Measurements from ENCODE around the gene RPSA. TPM values are rescaled to one million over a fixed set of nuclear protein-coding genes. Genes with fewer than 3 reads are reported as not detected.

Gene RPSA
- total RNA-seq, 1 experiment from 2014 or later: 2,455 TPM

DNA sequence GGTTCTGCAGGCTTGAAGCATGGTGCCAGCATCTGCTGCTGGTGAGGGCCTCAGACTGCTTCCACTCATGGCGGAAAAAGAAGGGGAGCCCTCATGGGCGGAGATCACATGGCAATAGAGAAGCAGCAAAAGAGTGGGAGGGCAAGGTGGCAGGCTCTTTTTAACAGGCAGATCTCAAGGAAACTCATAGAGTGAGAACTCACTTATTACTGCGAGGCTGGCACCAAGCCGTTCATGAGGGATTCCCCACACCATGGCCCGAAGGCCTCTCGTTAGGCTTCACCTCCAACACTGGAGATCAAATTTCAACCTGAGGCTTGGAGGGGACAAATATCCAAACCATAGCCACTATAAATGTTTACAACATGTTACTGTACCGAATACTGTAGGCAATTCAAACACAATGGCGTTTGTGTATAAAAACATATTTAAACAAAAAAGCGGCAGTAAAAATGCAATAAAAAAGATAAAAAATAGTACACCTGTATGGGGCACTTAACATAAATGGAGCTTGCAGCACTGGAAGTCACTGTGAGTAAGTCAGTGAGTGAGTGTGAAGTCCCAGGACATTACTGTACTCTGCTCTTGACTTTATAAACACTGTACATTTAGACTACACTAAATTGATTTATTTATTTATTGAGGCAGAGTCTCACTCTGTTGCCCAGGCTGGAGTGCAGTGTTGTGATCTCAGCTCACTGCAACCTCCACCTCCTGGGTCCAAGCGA is 42.1 kb downstream of the RPSA start:
- POLR2A ChIA-PET: no interaction called here
- no peak for TF ChIP-seq ZNF423 (CRISPR knock-in tag; IDR thresholded peaks at IDR 0.05)
- TF ChIP-seq IRF2 (CRISPR knock-in tag; IDR thresholded peaks at IDR 0.05; ENCODE audit: borderline replicate concordance, low read depth): no peak
- TF ChIP-seq ZSCAN18 (CRISPR knock-in tag; IDR thresholded peaks at IDR 0.05): no peak
- TF ChIP-seq CDX4 (CRISPR knock-in tag; IDR thresholded peaks at IDR 0.05; ENCODE audit: borderline replicate concordance): no peak
- no peak for TF ChIP-seq STAT6 (CRISPR knock-in tag; conservative IDR thresholded peaks at IDR 0.05; ENCODE audit: low read depth)
- TF ChIP-seq HMGA2 (CRISPR knock-in tag; IDR thresholded peaks at IDR 0.05): no peak
- no peak for TF ChIP-seq IRF1 (CRISPR knock-in tag; IDR thresholded peaks at IDR 0.05)
- no peak for TF ChIP-seq JAZF1 (CRISPR knock-in tag; IDR thresholded peaks at IDR 0.05)
- no peak for TF ChIP-seq SMAD4 (CRISPR knock-in tag; IDR thresholded peaks at IDR 0.05)
- TF ChIP-seq ELF4 (CRISPR knock-in tag; IDR thresholded peaks at IDR 0.05; ENCODE audit: low read depth): no peak
- TF ChIP-seq NR3C1 (CRISPR knock-in tag; conservative IDR thresholded peaks at IDR 0.05; ENCODE audit: low read depth): no peak
- TF ChIP-seq GRHL2 (CRISPR knock-in tag; IDR thresholded peaks at IDR 0.05; ENCODE audit: insufficient replicate concordance, severe bottlenecking): no peak
- no peak for TF ChIP-seq MAX (CRISPR knock-in tag; IDR thresholded peaks at IDR 0.05)
- DNase-seq (ENCODE audit: low spot score) (no peak), ATAC-seq (no peak)
- Mint-ChIP-seq H3K4me3 (no peak overlapping the region), H3K27ac (no peak overlapping the region), H3K4me1 (peaks cover 12% of the 10 kb centered on the region), H3K36me3 (no peaks in the 10 kb centered on the region), H3K27me3 (ENCODE audit: low read depth) (no peaks in the 10 kb centered on the region), H3K9me3 (peaks cover 4% of the 10 kb centered on the region)
- CTCF ChIA-PET: interaction anchor here (1.0 to 2.9 kb wide), 9 partner anchors 9 to 128 kb away, joined by 3 to 54 read pairs (median 5); partner anchors contain the start of gene MOBP

GRCh38 chr3:39449796-39450195 is 43.3 kb downstream of the RPSA start:
- POLR2A ChIA-PET: no interaction called here
- H3K4me1 Mint-ChIP-seq: peaks cover 10% of the 10 kb centered on the region
- ATAC-seq (no peak), DNase-seq (ENCODE audit: low spot score) (no peak)
- peaks cover 4% of the 10 kb centered on the region for H3K9me3 Mint-ChIP-seq
- CTCF ChIA-PET: no interaction called here
- no peak for TF ChIP-seq IRF1 (CRISPR knock-in tag; IDR thresholded peaks at IDR 0.05)
- TF ChIP-seq ZNF423 (CRISPR knock-in tag; IDR thresholded peaks at IDR 0.05): no peak
- no peaks in the 10 kb centered on the region for H3K36me3 Mint-ChIP-seq
- no peaks in the 10 kb centered on the region for H3K27me3 Mint-ChIP-seq (ENCODE audit: low read depth)
- no peak overlapping the region for H3K27ac Mint-ChIP-seq
- H3K4me3 Mint-ChIP-seq: no peak overlapping the region

DNA sequence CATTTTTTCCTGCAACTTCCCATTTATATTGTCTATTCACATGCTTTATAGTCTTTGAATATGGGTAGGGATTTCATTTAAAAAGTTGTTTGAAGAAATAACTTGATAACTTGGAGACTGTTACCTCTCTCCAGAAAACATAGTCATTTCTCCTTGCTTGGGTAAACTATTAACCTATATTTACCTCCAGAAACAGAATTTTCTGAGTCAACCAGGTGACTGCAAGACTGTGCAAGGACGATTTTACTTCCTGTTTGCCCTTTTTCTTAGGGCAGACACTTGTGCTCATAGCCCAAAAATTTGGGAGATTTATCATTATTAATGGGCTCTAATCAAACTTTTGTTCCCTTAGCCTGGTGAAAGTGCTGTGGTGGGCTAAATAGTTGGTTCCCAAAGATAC is 46.6 kb downstream of the RPSA start:
- H3K9me3 Mint-ChIP-seq: peaks cover 4% of the 10 kb centered on the region
- peaks cover 5% of the 10 kb centered on the region for H3K4me1 Mint-ChIP-seq
- no peaks in the 10 kb centered on the region for H3K27me3 Mint-ChIP-seq (ENCODE audit: low read depth)
- no peak overlapping the region for H3K27ac Mint-ChIP-seq
- ATAC-seq (no peak), DNase-seq (ENCODE audit: low spot score) (no peak)
- no peaks in the 10 kb centered on the region for H3K36me3 Mint-ChIP-seq
- ChIA-PET POLR2A (no interaction called here), CTCF (no interaction called here)
- no peak overlapping the region for H3K4me3 Mint-ChIP-seq
- TF ChIP-seq ZNF671 (CRISPR knock-in tag; IDR thresholded peaks at IDR 0.05): no peak
- no peak for TF ChIP-seq PRDM15 (CRISPR knock-in tag; IDR thresholded peaks at IDR 0.05)
- no peak for TF ChIP-seq USF1 (CRISPR knock-in tag; IDR thresholded peaks at IDR 0.05)
- no peak for TF ChIP-seq HMGA2 (CRISPR knock-in tag; IDR thresholded peaks at IDR 0.05)

Measured in WTC11 (cell line).